Epithelial cell of proximal tubule (primary cell): Measurements from ENCODE around the gene MAP3K13. TPM values are rescaled to one million over a fixed set of nuclear protein-coding genes. Genes with fewer than 3 reads are reported as not detected.

ENCODE experiments used
- DNase-seq: peaks from one replicate; pipeline ENCODE4 v3.0.0-alpha.2; 2011; ENCODE audit warnings: low read depth
- H3K4me3 ChIP-seq: 2 replicates; pipeline ENCODE4 v1.5.1; 2011; ENCODE audit warnings: low read depth, mild to moderate bottlenecking, low read length
- total RNA-seq: library from RNA; depleted of rRNA; stranded (reverse); fragments of >200 nt; gene quantifications from 2 replicates; pipeline ENCODE4 v1.2.3, GENCODE V29; 2015
- TF ChIP-seq, protein P1 (sequence below): conservative IDR thresholded peaks from 2 replicates; pipeline ENCODE4 v1.5.1; 2012; ENCODE audit warnings: low read depth, mild to moderate bottlenecking, low read length

MAP3K13 gene
- total RNA-seq, 1 donor from 2014 or later, result 14.5 TPM

DNA sequence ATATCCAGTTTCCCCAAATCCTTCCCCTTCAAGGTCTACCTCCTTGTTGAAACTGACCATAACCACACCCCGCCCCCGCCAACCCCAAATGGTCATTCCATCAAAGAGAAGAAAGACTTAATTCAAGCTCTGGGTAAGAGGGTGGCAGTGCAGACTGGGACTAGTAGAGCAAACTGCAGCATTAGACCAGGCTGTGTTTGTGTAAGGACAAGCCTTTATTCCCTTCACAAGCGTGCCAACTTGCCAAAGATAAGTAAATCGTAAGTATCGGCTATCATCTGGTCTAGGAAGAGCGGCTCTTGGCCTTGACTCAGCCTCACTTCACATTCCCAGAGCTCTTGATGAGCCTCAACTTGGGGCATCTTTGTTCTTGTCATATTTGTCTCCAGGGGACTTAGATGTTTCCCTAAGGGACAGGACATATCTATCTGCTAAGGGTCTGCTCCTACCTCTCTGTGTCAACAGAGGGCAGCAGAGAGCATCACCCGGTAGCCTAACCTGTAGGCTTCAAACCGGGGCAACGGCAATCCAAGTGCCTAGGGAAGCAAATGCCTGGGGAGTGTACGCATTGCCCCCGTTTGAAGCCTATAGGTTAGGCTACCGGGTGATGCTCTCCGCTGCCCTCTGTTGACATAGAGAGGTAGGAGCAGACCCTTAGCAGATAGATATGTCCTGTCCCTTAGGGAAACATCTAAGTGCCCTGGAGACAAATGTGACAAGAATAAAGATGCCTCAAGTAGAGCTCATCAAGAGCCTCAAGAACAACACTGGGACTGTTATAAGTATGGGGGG is 8.9 kb upstream of the MAP3K13 start:
- DNase-seq, result no peak
- TF ChIP-seq, protein P1, sequence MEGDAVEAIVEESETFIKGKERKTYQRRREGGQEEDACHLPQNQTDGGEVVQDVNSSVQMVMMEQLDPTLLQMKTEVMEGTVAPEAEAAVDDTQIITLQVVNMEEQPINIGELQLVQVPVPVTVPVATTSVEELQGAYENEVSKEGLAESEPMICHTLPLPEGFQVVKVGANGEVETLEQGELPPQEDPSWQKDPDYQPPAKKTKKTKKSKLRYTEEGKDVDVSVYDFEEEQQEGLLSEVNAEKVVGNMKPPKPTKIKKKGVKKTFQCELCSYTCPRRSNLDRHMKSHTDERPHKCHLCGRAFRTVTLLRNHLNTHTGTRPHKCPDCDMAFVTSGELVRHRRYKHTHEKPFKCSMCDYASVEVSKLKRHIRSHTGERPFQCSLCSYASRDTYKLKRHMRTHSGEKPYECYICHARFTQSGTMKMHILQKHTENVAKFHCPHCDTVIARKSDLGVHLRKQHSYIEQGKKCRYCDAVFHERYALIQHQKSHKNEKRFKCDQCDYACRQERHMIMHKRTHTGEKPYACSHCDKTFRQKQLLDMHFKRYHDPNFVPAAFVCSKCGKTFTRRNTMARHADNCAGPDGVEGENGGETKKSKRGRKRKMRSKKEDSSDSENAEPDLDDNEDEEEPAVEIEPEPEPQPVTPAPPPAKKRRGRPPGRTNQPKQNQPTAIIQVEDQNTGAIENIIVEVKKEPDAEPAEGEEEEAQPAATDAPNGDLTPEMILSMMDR, result peak; percentile 73
- H3K4me3 ChIP-seq, result no peak overlapping the region

DNA sequence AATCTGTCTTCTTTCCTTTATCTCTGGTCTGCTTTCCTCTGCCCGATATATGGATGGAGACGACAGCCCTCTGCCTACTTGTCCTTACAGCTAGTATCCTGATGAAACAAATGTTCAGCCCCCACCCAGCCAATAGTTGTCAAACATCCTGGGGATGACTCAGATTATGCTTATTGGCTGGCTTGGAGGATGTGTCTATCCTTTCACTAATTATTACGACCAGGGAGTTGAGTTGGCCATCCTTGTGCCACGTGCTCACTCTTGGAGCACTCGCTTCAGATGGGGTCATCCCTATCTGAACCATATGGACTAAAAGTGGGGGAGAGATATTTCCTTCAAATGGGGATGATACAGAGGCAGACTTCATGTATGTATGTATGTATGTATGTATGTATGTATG is 6.4 kb upstream of the MAP3K13 start:
- TF ChIP-seq, protein P1, result no peak
- no peak for DNase-seq
- H3K4me3 ChIP-seq, result no peak overlapping the region

DNA sequence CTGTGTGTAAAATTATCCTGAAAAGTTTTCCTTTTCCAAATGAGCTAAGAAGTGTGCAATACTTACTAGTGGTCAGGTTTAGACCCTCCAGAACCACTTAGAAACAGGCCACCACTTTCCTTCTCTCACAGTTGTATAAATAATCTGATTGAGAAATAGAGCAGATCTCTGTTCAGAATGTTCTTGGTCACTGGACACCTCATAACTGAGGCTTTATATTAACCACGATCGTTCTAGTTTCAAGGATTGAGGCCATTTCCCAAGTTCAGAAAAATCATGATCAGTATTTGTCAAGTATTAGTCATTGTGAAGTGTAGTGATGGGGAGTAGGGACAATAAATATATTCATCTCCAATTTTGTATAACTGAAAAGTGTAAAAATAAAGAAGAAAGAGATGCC is 1.0 kb upstream of the MAP3K13 start:
- TF ChIP-seq, protein P1, result no peak
- H3K4me3 ChIP-seq, result no peak overlapping the region
- DNase-seq, result peak; percentile 84

DNA sequence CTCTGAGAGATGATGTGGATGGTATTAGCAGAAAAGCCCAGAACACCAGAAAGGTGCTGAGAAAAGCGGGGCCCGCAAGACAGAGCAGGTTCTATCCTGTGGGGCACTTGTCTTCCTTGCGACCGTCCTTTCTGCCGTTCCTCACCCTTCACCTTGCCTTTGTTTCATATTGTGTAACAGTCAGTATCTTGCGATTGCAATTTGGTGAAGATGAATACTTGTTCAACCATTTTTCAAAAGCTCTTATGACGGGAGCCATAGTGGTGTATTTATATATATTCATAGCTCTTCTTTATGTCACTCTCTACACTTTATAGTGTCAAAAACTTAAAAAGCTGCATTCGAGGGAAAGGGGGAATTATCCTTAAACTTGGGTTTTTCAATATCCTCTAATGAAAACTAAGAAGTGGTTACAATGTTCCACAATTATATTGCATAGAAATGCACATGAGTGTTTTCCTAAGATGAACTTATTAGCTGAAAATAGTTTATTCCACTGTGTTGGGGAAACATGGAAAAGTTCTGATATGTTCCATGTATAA is 797 bp downstream of the MAP3K13 start:
- H3K4me3 ChIP-seq, result peak overlapping the region; percentile 58
- TF ChIP-seq, protein P1, result no peak
- DNase-seq, result no peak

DNA sequence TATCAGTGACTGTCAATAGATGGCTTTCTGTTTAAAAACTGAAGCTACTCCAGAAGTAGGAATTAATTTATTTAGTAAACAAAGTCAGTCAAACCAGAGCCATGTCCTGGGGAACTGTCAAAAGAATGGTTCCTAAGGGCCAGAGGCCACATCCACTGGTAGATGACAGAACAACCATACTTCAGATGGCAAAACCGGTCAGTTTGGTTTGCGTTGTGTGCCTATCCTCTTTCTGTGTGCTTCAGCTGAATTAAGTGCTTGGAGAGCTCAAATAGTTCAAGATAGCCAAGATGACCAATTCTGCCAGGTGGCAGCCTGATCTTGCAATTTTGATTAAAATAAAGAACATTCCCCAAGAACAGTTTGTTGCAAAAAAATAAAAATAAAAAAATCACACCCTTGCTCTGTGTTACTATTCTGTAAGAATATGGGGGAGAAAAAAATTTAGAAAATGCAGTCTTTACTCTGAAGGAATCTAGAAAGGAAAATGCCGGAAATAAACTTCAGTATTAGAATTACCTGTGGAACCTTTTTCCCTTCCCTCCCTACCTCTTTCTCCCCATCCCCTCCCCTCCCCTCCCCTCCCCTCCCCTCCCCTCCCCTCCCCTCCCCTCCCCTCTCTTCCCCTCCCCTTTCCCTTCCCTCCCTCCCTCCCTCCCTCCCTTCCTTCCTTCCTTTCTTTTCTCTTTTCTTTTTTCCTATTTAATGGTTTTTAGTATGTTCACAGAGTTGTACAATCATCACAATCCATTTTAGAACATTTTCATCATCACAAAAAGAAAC is 2.5 kb downstream of the MAP3K13 start:
- DNase-seq, result no peak
- TF ChIP-seq, protein P1, result no peak

DNA sequence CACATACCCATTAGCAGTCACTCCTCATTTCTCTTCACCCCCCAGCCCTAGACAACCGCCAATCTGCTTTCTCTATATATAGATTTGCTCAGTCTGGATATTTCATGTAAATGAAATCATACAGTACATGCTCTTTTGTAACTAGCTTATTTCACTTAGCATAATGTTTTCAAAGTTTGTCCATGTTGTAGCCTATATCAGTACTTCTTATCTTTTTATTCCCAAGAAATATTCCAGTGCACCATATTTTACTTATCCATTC is 3.1 kb downstream of the MAP3K13 start:
- TF ChIP-seq, protein P1, result no peak
- no peak overlapping the region for H3K4me3 ChIP-seq
- no peak for DNase-seq

More for the DNA sequence above, 2.5 kb downstream of the MAP3K13 start:
- no peak overlapping the region for H3K4me3 ChIP-seq
